Glomerular endothelial cell (primary cell): Measurements from ENCODE around the gene ANO9. TPM values are rescaled to one million over a fixed set of nuclear protein-coding genes. Genes with fewer than 3 reads are reported as not detected.
"Not testable (repeated sequence)": the region's sequence is repeated elsewhere in the genome, so short reads cannot be mapped to it uniquely, and the experiment has no call there.

Experiments
- DNase-seq: peaks from one replicate; pipeline ENCODE4 v3.0.0-alpha.2; 2011; ENCODE audit warnings: low read depth, low spot score; ENCODE audit errors: extremely low read depth
- total RNA-seq: library from RNA; depleted of rRNA; stranded (reverse); fragments of >200 nt; gene quantifications from 2 replicates; pipeline ENCODE4 v1.2.3, GENCODE V29; 2015

The ANO9 gene
- total RNA-seq, 1 donor from 2014 or later: 2.0 TPM

DNA sequence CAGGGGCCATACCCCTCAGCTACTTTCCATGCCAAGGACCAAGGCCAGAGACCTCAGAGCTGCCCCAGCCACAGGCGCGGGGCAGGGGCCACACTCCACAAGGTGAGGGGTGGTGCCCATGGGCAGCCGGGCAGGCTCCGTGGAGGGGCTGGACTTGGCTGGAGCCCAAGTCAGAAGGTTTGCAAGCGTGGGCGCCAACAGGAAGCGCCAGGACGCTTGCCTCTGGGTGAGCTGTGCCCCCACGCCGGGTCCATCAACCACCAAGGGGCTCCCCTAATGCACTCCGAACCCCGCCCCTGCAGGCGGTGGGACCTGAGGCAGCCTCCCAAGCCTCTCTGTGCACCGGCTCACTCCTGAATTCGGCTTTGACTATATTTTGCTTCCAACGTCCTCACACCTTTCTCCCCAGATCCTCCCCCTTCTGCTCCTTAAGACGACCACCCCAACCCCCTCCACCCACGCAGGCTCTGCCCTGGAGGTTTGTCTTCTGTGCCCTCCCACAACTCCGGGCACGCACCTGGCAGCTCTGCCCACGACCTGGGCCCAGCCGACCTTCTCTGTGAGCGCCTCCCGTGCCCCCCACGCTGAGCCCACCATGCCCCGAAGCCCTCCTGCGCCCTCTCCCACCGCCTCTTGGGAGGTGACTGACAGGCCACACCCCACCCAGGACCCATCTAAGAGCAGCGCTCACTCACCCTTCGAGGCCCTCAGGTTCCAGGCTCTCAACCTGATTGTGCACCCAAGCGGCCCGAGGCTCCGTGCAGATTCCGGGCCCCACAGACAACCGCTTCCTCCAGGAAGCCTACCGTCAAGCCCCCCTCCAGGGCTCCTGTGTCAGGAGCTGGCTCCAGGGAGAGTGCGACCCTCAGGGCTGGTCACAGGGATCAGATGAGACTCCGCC lies 50.4 kb downstream of the ANO9 start:
- DNase-seq: no peak

DNA sequence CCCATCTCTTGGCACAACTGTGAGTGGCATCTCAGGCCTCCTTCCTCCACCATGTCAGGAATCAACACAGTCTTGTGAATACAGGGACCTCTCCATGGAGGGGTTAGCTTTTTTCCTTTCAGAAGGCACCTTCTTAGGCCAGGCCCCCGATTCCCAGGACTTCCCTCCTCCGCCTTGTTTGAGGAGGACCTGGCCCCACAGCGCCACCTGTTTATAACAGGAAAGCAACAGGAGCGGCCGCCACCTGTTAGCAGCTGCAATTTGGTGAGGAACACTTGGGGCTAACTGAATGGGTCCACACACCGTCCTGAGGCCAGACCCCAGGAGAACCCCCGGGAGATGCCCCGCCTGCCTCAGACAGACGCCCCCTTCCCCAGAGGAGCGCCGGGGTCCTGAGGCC lies 51.6 kb downstream of the ANO9 start:
- DNase-seq: no peak

DNA sequence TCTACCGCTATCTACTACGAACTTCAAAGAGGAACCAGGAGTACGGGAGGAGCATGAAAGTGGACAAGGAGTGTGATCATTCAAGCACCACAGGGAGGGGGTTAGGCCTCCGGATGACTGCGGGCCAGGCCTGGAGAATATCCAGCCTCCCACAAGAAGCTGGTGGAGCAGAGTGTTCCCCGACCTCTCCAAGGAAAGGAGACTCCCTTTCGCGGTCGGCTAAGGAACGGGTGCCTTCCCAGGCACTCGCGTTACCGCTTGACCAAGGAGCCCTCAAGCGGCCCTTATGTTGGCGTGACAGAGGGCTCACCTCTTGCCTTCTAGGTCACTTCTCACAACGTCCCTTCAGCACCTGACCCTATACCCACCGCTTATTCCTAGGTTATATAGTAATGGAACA lies 52.4 kb downstream of the ANO9 start:
- not testable (repeated sequence) for DNase-seq

DNA sequence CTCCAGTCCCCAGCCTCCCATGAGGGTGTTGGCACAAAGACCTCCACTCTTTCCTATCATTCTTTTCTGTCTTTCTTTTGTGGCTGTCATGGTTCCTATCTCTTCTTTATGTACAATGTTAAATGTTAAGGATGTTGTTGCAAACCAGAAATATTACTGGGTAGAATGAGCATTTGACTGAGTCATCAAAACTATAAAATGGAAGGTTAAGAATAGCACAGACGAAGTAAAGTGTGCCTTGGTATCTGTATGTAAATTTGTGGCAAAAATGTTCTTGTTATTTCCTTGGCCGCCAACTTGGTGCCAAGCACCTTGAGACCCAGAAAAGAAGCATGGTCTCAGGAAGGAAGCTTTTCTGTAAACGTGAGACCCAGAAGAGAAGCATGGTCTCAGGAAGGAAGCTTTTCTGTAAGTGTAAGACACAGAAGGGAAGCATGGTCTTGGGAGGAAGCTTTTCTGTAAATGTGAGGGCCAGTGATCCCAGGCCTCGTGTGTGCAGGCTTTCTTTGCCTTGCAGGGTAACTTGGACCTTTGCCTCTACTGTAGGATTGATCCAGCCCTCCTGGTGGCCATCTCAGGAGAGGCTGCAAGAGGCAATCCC lies 54.5 kb downstream of the ANO9 start:
- no peak for DNase-seq

DNA sequence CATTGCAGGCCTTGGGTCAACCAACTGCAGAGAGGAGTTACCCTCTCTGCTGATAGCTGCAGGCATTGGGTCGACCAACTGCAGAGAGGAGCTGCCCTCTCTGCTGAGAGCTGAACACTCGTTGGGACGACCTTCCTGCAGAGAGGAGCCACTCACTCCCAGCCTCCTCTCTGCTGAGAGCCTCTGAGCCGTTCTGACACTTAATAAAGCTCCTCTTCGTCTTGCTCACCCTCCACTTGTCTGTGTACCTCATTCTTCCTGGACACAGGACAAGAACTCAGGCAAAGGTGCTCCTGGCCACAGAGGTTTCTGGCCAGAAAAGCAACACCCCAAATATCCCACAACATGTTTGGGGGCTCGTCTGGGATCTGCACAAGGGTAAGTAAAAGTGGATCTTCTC lies 55.3 kb downstream of the ANO9 start:
- no peak for DNase-seq

DNA sequence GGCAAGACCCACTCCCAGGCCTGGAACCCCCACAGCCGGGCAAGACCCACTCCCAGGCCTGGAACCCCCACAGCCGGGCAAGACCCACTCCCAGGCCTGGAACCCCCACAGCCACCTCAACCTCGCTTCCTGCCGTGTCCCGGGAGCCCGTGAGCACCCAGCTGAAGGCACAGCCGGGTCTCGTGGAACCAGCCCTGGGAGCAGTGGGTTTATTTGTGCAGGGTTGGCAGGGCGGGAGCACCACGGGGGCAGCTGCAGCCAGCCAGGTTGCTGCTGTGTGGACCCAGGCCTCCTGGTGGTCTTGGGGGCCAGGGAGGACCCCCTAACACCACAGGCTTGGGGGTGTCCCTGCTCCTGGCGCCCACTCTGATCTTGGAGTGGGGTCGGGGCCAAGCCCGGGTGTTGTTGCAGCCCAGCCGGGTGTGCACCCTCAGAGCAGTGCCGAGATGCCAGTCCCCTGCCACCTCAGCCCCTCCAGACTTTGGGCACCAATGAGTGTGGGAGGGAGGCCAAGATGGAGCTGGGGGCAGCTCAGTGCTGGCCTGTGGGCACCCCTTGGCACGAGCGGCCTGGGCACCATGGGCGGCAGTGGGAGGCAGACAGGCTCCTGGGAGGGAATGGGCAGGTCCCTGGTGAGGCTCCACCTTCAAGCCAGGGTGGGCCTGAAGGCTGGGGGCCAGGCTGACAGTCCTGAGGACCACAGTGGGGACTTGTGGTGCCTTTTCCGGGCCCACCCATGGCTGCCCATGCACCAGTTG lies 56.0 kb downstream of the ANO9 start:
- DNase-seq: no peak

DNA sequence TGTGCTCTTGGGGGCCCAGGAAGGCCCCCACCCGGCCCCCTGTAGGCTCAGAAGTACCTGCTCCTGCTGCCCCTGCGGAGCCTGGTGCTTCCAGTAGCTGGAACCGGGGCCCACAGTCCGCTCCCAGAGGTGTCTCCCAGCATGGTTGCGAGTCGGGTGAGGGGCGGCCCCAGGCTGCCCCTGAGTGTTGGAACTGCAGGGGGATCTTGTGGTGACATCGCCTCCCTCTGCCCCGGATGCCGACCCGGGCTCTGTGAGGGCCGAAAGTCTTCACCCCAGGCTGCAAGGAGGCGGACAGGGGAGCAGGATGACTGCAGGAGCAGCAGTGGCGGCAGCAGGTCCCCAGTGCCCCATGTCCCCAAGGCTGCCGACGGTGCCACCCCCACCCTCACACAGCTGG lies 57.3 kb downstream of the ANO9 start:
- DNase-seq: no peak

DNA sequence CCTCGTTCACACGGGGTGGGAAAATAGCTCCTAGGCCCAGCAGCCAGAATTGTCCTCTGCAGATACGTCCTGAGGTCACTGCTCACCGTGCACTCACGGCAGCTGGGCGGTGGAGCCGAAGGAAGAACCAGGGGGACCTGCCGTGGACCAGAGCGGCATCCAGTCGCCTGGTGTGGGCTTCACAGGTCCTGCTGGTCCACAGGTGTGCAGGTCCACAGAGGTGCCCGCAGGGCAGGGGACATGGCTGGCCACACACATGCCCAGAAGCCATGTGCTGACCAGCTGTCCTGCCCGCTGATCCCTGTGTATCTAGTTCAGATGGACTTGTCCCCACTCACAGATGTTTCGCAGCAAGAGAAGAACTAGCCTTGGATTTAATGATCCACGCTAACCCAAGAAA lies 58.4 kb downstream of the ANO9 start:
- DNase-seq: no peak

DNA sequence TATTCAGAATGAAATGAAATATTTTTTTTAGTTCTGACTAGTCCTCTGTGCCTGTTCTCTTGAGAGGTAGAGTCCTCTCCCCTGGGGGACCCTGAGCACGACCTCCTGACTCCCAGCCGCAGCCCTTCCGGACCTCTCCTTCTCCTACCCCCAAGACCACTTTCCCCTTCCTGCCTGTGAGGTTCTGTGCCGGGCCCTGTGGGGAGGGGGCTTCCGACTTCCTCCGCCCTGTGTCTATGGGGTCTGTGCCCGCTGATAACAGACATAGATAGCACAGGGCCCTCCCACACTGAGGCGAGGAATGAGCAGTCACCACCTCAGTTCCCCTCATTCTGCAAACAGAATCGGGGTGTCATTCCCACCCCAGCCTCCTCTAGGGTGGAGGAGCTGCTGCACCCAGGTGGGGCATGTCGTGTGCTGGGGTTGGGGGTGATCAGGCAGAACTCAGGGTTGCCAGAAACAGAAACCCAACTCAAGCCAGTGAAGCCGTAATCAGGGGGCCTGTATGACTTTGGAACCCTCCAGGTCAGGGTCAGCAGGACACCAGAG lies 59.7 kb downstream of the ANO9 start:
- no peak for DNase-seq

DNA sequence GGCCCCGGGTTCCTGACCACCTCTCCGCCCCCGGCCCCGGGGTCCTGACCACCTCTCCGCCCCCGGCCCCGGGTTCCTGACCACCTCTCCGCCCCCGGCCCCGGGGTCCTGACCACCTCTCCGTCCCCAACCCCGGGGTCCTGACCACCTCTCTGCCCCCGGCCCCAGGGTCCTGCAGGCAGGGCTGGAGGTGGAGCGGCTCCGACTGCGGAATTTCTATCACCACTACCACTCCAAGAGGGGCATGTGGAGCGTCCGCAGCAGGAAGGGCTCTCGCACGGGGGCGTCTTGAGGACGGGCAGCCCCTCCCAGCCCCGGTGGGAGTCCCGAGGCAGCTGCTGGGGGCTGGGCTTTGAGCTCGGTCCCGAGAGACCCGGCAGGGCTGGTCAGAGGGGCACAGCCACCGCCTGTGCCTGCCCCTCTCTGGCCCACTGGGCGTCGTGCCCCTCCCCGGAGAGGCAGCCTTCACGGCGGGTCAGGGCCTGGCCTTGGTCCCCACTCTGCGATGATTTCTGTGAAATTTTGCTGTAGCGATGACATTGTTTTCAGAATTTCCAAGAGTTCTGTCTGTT lies 60.2 kb downstream of the ANO9 start:
- no peak for DNase-seq

DNA sequence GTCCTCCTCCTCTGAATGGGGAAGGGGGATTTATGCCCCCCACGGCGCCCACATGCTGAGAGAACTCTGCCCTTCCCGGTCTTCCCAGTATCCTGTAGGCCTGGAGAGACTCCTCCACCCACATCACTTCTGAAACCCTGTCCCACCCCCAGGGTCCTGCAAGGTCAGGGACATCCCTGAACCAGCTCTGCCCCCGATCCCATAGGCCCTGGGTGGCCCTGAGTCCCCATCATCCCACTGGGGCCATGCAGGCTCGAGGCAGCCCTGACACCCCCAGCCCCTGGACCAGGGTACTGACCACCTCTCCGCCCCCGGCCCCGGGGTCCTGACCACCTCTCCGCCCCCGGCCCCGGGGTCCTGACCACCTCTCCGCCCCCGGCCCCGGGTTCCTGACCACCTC lies 60.8 kb downstream of the ANO9 start:
- no peak for DNase-seq

DNA sequence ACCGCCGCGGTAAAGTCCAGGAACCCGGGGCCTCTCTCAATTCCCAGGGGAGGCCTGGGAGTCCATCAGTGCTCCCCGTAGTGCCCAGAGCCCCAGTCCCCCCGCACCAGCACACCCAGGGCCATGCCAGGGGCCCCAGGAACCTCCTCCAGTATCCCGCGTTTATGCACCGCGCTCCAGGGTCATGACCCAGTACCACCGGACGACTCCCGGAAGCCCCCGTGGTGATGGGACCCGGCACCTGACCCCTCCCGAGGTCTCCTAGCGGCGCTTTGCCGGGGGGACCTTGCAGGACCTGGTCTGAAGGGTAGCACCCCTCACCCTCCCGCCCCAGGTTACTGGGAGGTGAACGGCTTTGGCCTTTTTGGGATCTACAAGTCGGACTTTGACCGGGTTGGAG lies 61.3 kb downstream of the ANO9 start:
- DNase-seq: no peak

DNA sequence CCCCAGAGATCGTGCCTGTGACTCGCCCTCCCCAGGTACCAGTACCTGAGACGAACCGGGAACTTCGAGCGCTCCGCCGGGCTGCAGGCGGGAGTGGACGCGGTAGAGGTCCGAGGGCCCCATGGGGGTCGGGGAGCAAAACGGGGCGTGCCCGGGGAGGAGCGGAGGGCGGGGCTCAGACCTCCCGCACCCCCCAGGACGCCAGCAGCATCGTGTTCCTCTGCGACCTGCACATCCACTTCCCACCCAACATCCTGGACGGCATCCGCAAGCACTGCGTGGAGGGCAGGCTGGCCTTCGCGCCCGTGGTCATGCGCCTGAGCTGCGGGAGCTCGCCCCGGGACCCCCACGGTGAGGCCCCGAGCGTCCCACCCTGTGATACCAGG lies 61.7 kb downstream of the ANO9 start:
- no peak for DNase-seq

DNA sequence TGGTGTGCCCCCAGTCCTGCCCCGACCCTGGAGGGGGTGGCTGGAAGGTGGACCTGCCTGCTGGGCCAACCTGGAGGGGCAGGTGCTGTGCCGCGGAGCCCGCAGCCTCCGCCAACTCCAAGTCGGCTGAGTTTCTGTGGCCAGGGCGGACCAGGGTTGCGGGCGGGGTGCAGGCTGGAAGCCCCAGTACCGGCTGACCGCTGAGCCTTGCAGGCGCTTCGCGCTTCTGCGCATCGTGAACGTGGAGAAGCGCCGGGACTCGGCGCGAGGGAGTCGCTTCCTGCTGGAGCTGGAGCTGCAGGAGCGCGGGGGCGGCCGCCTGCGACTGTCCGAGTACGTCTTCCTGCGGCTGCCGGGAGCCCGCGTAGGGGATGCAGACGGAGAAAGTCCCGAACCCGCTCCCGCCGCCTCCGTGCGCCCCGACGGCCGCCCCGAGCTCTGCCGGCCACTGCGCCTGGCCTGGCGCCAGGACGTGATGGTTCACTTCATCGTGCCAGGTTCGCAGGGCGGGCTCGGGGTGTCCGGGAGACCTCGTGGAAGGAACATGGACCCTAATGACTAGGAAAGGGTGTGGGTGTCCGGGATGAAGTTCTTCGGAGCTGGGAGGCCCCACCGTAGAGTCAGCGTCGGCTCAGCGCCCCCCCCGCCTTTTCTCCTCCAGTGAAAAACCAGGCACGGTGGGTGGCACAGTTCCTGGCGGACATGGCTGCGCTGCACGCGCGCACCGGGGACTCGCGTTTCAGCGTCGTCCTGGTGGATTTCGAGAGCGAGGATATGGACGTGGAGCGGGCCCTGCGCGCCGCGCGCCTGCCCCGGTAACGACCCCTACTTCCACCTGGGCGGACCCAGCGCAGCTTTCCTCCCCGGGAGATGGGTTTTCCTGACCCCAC lies 62.4 kb downstream of the ANO9 start:
- DNase-seq: no peak

DNA sequence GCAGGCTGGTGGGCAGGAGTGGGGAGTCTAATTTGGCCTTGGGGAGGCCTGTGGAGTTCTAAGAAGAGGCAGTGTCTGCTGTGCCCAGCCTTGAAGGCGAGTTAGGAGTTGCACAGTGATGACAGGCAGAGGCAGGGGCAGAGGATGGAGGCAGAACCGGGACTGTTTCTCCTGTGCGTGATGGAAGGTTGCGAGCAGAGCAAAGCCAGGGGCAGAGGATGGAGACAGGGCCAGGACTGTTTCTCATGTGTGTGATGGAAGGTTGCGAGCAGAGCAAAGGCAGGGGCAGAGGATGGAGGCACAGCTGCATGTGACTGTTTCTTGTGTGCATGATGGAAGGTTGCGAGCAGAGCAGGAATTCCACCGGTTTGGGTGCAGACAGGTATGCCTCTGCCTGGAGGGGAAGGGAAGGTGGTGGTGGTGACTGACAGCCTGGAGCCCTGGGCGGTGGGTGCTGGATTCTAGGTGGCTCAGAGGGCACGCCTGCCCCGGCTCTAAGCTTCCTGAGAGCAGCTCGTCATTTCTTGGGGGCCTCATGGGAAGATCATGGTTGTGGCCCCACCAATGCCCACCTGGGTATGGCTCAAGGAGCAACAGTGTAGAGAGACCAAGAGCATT lies 63.8 kb downstream of the ANO9 start:
- no peak for DNase-seq

DNA sequence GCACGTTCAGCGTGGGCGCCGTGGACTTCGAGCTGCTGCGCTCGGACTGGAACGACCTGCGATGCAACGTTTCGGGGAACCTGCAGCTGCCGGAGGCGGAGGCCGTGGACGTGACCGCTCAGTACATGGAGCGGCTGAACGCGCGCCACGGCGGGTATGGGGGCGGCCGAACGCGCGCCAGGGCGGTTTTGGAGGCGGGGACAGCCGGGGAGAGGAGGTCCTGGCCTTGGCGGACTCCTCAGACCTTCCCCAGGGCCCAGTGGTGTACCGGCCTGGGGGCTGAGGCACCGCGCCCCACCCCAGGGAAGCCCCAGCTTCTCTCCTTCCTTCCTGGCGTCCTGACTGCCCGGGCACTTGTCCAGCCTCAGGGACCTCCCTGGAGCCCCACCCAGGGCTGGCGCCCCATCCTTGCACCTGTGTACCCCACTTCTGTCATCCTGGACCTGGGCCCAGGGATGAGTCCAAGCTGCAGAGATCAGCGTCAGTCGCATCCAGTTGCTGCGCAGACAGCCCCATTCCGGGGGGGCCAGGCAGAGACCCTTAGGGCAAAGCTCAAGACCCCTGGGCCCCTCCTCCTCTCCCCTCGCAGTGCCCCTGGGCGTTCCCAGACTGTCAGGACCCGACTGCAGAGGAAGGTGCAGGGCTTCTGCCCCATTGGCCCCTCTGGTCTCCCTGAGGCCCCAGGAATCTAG lies 64.5 kb downstream of the ANO9 start:
- no peak for DNase-seq

DNA sequence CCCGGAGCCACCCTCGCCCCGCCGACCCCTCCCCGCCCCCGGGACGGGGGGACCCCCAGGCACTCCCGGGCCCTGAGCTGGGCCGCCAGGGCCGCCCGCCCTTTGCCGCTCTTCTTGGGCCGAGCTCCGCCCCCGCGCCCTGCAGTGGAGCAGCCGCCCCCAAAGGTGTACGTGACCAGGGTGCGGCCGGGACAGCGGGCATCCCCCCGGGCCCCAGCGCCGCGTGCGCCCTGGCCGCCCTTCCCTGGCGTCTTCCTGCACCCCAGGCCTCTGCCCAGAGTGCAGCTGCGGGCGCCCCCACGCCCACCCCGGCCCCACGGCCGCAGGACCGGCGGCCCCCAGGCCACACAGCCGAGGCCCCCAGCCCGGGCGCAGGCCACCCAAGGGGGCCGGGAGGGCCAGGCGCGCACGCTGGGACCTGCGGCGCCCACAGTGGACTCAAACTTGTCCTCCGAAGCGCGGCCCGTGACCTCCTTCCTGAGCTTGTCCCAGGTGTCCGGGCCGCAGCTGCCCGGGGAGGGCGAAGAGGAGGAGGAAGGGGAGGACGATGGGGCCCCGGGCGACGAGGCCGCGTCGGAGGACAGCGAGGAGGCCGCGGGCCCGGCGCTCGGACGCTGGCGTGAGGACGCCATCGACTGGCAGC lies 65.2 kb downstream of the ANO9 start:
- no peak for DNase-seq
